Right renal cortex interstitium (tissue), 3 donors: ENCODE measurements around the gene SLC6A12. TPM values are rescaled to one million over a fixed set of nuclear protein-coding genes. Genes with fewer than 3 reads are reported as not detected.

ENCODE experiments used
- DNase-seq, 3 donors: peaks; one replicate each; pipeline ENCODE4 v3.0.0-alpha.2; 2013; ENCODE audit warnings: low read depth in 3 of 3, low spot score in 2 of 3
- polyA plus RNA-seq, 3 donors: library from polyadenylated mRNA; unstranded; fragments of 120-200 nt; gene quantifications; one replicate each; pipeline ENCODE4 v1.2.1, GENCODE V29; 2013; ENCODE audit not compliant: insufficient read length in 3 of 3

The SLC6A12 gene
- polyA plus RNA-seq, 3 donors, result 13.2 to 14.5 (median 14.5) TPM

GRCh38 chr12:147242-147641 lies 66.7 kb downstream of the SLC6A12 start:
- DNase-seq, result no peak

GRCh38 chr12:145369-145960 lies 68.5 kb downstream of the SLC6A12 start:
- no peak for DNase-seq

- DNase-seq, result no peak
Measured at GRCh38 chr12:144650-145284, 69.2 kb downstream of the SLC6A12 start.

DNA sequence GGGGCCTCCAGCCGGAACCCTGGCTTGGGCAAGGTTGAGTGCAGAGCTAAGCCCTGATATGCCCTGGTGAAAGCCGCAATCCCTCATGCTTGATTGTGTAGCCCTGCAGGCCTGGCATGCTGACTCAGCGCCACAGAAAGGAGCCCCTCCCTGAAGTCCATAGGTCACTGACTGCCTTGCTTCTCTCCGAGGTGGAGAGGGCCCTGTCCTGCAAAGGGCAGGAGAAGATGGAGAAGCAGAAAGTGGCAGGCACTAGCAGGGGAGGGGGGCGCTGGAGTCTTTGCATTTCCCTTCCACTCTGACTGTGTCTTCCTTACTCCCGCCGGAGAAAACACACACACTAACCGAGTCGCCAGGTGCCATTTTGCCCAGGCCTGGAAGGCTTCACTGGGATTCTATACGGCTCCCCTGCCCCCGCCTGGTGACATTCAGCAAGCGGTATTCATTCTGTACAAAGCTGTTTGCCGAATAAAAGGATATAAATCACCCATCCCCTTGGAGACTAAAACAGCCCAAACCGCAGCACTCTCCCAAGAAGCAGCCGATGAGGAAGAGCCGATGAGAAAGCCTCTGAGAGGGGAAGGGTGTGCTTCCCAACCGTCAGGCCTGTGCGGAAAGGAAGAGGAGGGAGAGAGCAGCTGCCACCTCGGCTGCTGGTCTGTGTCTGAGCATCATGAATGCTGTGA lies 69.8 kb downstream of the SLC6A12 start:
- DNase-seq, result no peak

GRCh38 chr12:140162-140561 lies 73.8 kb downstream of the SLC6A12 start:
- no peak for DNase-seq

Other genes starting within 250 kb of the SLC6A12 start
- gene IQSEC3, start 147.4 kb downstream of the SLC6A12 start, polyA plus RNA-seq, result 1 to 10 TPM; 4.5 to 6.7 (median 5.7) TPM
- 10 to 100 TPM; 47.4 to 52.9 (median 50.8) TPM for gene SLC6A13, start 48.7 kb upstream of the SLC6A12 start, polyA plus RNA-seq
- gene KDM5A, start 175.2 kb upstream of the SLC6A12 start, polyA plus RNA-seq, result 10 to 100 TPM; 44.1 to 47.4 (median 44.2) TPM
- 10 to 100 TPM; 22.5 to 30.5 (median 22.7) TPM for gene CCDC77, start 187.5 kb upstream of the SLC6A12 start, polyA plus RNA-seq
- 10 to 100 TPM; 14.2 to 16.8 (median 14.6) TPM for gene B4GALNT3, start 245.8 kb upstream of the SLC6A12 start, polyA plus RNA-seq